Activated CD4-positive, alpha-beta memory T cell treated with anti-CD3 and anti-CD28 coated beads, Interleukin-2, amount 10 ng/mL, durations not matched to agents 7 days and 5 days (primary cell): ENCODE measurements around the gene C2orf72. TPM values are rescaled to one million over a fixed set of nuclear protein-coding genes. Genes with fewer than 3 reads are reported as not detected.

Source experiments
- CTCF ChIA-PET: fragments of 350-600 bp; sonication (Branson Sonifier 250); formaldehyde crosslinking; loops from one replicate; lab custom pipeline; 2021; ENCODE audit warnings: antibody characterized with exemption, inconsistent platforms; lab: Charles Lee
- POLR2A ChIA-PET: fragments of 350-600 bp; sonication (Branson Sonifier 250); formaldehyde crosslinking; loops from one replicate; lab custom pipeline; 2021; ENCODE audit warnings: antibody characterized with exemption; lab: Charles Lee
- DNase-seq: peaks from one replicate; pipeline ENCODE4 v3.0.0-alpha.2; 2020
- H3K27ac Mint-ChIP-seq: one replicate; pipeline ENCODE4 v1.8.0; 2021; ENCODE audit warnings: mild to moderate bottlenecking, mixed read lengths
- H3K27me3 Mint-ChIP-seq: one replicate; pipeline ENCODE4 v1.8.0; 2021; ENCODE audit warnings: mixed read lengths
- H3K36me3 Mint-ChIP-seq: one replicate; pipeline ENCODE4 v1.8.0; 2021; ENCODE audit warnings: low read depth, mixed read lengths
- H3K4me1 Mint-ChIP-seq: one replicate; pipeline ENCODE4 v1.8.0; 2021; ENCODE audit warnings: mixed read lengths
- H3K4me3 Mint-ChIP-seq: one replicate; pipeline ENCODE4 v1.8.0; 2021; ENCODE audit warnings: mild to moderate bottlenecking, mixed read lengths
- H3K9me3 Mint-ChIP-seq: one replicate; pipeline ENCODE4 v1.8.0; 2021; ENCODE audit warnings: mixed read lengths
- total RNA-seq, 2 experiments: library from RNA; stranded (reverse); gene quantifications; one replicate each; pipeline ENCODE4 v1.2.3, GENCODE V29; 2021

The C2orf72 gene
- total RNA-seq, 2 experiments from 2014 or later = 0.35 to 0.98 TPM

DNA sequence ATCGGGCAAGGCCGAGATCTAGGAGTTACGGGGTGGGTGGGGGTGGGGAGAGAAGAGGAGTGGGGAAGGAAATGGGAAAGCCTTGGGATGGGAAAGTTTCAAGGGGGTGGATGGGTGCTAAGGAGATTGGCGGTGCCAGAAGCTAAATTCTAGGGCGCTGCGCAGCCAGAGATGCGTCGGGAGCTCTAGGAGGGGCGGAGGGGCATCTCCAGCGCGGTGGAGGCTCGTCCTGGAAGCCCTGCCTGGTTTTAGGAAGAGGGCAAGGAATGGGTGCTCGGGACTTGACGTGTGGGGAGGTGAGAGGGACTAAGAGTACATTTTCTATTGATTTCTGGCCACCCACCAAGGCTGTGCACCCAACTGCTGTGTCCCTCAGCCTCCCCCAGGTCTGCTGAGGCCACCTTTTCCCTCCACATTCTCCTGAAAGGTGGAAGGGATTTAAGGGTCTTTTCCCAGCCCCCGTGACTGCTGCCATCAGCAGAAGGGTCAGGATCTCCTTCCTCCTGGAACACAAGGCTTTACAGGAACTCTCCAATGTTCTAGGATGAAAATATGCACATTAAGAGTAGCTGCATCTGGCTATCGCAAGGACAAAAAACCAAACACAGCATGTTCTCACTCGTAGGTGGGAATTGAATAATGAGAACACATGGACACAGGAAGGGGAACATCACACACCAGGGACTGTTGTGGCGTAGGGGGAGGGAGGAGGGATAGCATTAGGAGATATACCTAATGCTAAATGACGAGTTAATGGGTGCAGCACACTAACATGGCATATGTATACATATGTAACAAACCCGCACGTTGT lies 1.4 kb downstream of the C2orf72 start:
- no peak overlapping the region for H3K4me3 Mint-ChIP-seq
- H3K9me3 Mint-ChIP-seq = no peaks in the 10 kb centered on the region
- CTCF ChIA-PET = interaction anchor here (3.3 kb wide), 1 partner anchor 14 kb away, joined by 17 read pairs; no protein-coding TSS in a partner anchor
- H3K36me3 Mint-ChIP-seq = no peaks in the 10 kb centered on the region
- DNase-seq = no peak
- POLR2A ChIA-PET = no interaction called here
- H3K4me1 Mint-ChIP-seq = peaks cover 6% of the 10 kb centered on the region
- peaks cover 76% of the 10 kb centered on the region for H3K27me3 Mint-ChIP-seq
- no peak overlapping the region for H3K27ac Mint-ChIP-seq

DNA sequence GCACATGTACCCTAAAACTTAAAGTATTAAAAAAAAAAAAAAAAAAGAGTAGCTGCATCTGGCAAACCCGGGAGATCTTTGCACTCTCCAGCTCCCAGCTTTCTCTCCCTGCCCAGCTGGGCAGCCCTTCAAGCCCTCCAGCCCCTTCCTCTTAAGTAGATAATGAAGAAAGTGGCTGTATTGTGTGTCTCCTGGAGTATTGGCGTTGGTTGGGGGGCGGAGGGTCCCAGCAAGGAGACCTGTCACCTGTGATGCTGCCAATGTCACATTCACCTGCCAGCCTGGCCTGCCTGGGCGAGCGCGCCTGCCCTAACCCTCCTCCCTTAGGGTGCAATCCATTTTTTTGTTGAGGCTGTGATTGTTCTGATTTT lies 2.0 kb downstream of the C2orf72 start:
- no peak overlapping the region for H3K4me3 Mint-ChIP-seq
- H3K27ac Mint-ChIP-seq = no peak overlapping the region
- H3K4me1 Mint-ChIP-seq = peaks cover 6% of the 10 kb centered on the region
- DNase-seq = no peak
- H3K9me3 Mint-ChIP-seq = no peaks in the 10 kb centered on the region
- H3K36me3 Mint-ChIP-seq = no peaks in the 10 kb centered on the region
- POLR2A ChIA-PET = no interaction called here
- H3K27me3 Mint-ChIP-seq = peaks cover 73% of the 10 kb centered on the region
- CTCF ChIA-PET = interaction anchor here (3.3 kb wide), 1 partner anchor 14 kb away, joined by 17 read pairs; no protein-coding TSS in a partner anchor

DNA sequence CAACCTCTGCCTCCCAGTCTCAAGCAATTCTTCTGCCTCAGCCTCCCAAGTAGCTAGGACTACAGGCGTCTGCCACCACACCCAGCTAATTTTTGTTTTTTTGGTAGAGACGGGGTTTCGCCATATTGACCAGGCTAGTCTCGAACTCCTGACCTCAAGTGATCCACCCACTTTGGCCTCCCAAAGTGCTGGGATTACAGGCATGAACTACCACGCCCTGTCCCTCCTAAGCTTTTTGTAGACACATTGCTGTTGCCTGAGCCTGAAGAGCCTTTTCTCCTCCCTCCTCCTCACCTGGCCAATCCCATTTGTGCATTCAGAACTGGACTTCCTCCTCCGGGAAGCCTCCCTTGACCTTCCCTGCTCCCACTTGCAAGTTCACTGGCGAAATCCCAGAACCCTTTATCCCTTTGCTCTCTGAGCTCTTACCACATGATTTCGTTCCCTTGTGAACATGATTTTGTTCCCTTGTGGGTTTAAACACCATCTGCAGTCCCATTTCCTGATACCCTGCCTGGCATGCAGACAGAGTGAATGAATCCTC lies 2.6 kb downstream of the C2orf72 start:
- Mint-ChIP-seq H3K27me3 (peaks cover 68% of the 10 kb centered on the region), H3K4me1 (peaks cover 6% of the 10 kb centered on the region), H3K27ac (no peak overlapping the region), H3K9me3 (no peaks in the 10 kb centered on the region), H3K36me3 (no peaks in the 10 kb centered on the region), H3K4me3 (no peak overlapping the region)
- DNase-seq = no peak
- CTCF ChIA-PET = interaction anchor here (3.3 kb wide), 1 partner anchor 13 kb away, joined by 17 read pairs; no protein-coding TSS in a partner anchor
- POLR2A ChIA-PET = no interaction called here

DNA sequence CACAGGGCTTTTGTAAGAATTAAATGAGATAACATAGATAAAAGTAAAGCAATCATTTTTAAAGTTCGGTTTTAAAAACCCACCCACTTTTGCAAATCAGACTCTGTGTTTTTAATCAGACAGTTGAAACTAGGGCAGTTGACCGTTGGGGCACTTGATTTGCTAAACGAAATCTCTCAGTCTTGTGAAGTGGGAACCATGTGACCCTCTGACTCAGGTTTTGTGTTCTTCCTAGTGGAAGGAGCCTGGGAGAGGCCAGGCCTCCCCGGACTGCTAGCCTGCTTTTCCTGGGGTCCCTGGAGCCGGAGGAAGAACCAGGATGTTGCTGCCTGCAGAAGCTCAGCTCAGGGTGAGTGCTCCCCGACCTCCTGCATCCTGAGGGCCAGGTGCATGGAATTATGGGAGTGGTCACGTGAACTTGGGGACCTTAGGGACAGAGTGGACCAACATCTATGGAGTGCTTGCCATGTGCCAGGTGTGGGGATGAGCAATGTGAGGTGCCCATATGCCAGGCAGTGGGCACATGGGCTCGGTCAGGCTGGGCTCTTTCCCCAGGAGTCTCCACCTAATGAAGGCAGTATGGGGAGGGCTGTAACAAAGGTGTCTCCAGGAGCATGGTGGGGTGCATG lies 3.9 kb downstream of the C2orf72 start:
- ChIA-PET POLR2A (no interaction called here), CTCF (interaction anchor here (3.3 kb wide), 1 partner anchor 12 kb away, joined by 17 read pairs; no protein-coding TSS in a partner anchor)
- no peaks in the 10 kb centered on the region for H3K36me3 Mint-ChIP-seq
- H3K9me3 Mint-ChIP-seq = no peaks in the 10 kb centered on the region
- DNase-seq = no peak
- no peak overlapping the region for H3K4me3 Mint-ChIP-seq
- H3K27me3 Mint-ChIP-seq = peaks cover 58% of the 10 kb centered on the region
- peaks cover 6% of the 10 kb centered on the region for H3K4me1 Mint-ChIP-seq
- H3K27ac Mint-ChIP-seq = no peak overlapping the region

DNA sequence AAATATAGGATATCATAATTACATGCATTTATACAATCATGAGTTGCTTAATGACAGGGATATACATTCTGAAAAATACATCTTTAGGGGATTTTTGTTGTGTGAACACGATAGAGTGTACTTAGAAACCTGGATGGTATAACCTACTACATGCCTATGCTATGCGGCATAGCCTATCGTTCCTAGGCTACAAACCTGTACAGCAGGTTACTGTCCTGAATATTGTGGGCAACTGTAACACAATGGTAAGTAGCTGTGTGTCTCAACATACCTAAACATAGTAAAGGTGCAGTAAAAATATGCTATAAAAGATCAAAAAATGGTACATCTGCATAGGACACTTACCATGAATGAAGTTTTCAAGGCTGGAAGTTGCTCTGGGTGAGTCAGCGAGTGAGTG lies 6.5 kb downstream of the C2orf72 start:
- Mint-ChIP-seq H3K27ac (no peak overlapping the region), H3K4me1 (no peaks in the 10 kb centered on the region), H3K36me3 (no peaks in the 10 kb centered on the region), H3K4me3 (no peak overlapping the region), H3K27me3 (peaks cover 52% of the 10 kb centered on the region), H3K9me3 (no peaks in the 10 kb centered on the region)
- ChIA-PET POLR2A (interaction anchor here (1.2 kb wide), 1 partner anchor 9 kb away, joined by 4 read pairs; no protein-coding TSS in a partner anchor), CTCF (interaction anchor here (0.8 to 1.8 kb wide), 3 partner anchors 9 to 155 kb away, joined by 3 to 6 read pairs (median 3); no protein-coding TSS in a partner anchor)
- DNase-seq = no peak

DNA sequence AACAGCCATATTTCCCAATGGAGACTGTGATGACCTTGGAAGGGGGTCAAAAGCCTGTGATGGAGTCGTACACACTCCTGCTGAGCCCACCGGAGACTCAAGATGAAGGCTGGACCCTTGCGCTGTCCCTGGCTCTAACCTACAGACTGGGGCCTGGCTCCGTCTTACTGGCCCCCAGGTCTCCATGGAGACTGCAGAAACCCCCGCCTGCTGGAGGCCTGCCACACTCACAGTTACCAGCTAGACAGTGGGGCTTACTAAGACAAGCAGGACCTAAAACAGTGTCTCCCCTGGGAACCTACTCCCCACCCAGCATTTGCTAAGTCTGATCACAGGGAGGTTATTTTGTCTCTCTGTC lies 9.6 kb downstream of the C2orf72 start:
- H3K27me3 Mint-ChIP-seq = peaks cover 39% of the 10 kb centered on the region
- no peaks in the 10 kb centered on the region for H3K9me3 Mint-ChIP-seq
- H3K27ac Mint-ChIP-seq = no peak overlapping the region
- CTCF ChIA-PET = no interaction called here
- peaks cover 3% of the 10 kb centered on the region for H3K4me1 Mint-ChIP-seq
- POLR2A ChIA-PET = no interaction called here
- no peak for DNase-seq
- H3K4me3 Mint-ChIP-seq = no peak overlapping the region
- no peaks in the 10 kb centered on the region for H3K36me3 Mint-ChIP-seq

DNA sequence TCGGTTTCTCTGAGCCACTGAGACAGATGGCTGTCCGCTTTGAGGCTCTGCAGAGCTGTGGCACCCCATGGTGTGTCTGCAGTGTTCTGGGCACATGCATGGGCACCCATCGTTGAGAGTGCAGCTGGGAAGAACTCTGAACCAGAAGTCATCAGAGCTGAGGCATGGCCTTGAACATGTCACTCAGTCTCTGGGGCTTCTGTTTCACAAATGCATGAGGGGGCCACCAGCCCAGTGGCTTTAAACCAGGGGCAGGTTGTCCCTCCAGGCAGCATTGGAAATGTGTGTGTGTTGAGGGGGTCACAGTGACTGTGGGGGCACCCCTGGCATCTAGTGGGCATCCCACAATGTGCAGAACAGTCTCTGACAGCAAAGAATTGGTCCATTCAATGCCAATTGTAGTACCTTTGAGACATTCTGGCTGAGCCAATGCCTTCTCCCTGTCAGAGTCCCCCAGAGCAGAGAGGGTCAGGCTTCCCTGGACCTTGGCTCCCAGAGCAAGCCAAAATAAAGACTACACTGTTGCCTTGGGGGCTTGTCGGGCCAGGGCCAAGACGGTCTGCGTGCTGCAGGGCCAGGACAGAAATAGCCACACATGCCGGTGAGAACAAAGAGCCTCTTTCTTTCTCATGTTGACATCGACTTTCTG lies 10.1 kb downstream of the C2orf72 start:
- no peak overlapping the region for H3K4me3 Mint-ChIP-seq
- H3K4me1 Mint-ChIP-seq = peaks cover 6% of the 10 kb centered on the region
- H3K27me3 Mint-ChIP-seq = peaks cover 39% of the 10 kb centered on the region
- no peaks in the 10 kb centered on the region for H3K36me3 Mint-ChIP-seq
- H3K27ac Mint-ChIP-seq = no peak overlapping the region
- DNase-seq = no peak
- ChIA-PET CTCF (no interaction called here), POLR2A (no interaction called here)
- H3K9me3 Mint-ChIP-seq = no peaks in the 10 kb centered on the region

DNA sequence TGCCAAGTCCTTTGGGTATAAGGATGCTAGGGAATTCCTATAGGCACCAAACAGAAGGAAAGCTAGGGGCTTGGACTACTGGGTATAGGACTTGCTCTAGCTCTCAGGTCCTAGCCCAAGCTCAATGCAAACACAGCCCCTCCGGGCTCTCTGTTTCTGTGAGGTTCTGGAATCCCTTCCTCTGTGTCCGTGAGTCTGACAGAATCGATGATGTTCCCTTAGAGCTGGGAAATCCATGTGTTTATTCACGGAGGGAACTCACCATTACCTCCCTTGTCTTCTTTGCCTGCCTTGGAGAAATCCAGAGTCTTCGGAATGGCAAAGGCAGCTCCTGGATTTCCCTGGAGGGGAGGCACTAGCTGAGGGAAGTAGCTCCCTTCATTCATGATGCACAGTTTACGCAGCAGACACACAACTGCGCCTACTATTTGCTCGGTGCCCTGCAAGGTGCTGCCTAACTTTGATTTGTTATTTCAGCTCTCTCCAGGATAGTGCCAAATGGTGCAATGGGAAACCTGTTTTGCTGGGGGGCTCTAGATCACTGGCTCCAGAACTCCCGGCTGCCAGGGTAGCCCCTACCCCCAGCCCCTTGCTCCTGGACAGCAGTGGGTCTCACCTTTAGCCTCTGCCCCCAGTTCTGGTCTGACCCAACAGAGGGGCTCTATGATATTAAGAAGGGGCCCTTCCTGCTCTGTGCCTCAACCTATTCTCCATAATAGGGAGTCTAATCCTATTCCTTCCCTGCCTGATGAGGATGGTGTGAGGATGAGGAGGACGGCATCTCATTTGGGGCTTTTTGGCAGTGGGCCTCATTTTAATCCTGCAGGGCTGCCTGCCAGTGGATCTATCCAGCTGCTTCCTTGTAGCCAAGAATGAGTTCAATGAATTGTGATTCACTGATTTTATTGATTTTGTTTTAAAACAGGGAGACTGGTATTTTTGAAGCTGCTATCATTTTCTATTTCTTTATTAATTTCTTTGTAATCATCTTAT lies 10.9 kb downstream of the C2orf72 start:
- no peak overlapping the region for H3K4me3 Mint-ChIP-seq
- ChIA-PET CTCF (interaction anchor here (0.5 to 1.5 kb wide), 2 partner anchors 11 to 1557 kb away, joined by 3 read pairs; no protein-coding TSS in a partner anchor), POLR2A (interaction anchor here (0.9 kb wide), 1 partner anchor 11 kb away, joined by 3 read pairs; the partner anchor contains the start of gene C2orf72)
- H3K36me3 Mint-ChIP-seq = no peaks in the 10 kb centered on the region
- no peak overlapping the region for H3K27ac Mint-ChIP-seq
- H3K4me1 Mint-ChIP-seq = peaks cover 14% of the 10 kb centered on the region
- H3K9me3 Mint-ChIP-seq = no peaks in the 10 kb centered on the region
- peaks cover 38% of the 10 kb centered on the region for H3K27me3 Mint-ChIP-seq
- no peak for DNase-seq

DNA sequence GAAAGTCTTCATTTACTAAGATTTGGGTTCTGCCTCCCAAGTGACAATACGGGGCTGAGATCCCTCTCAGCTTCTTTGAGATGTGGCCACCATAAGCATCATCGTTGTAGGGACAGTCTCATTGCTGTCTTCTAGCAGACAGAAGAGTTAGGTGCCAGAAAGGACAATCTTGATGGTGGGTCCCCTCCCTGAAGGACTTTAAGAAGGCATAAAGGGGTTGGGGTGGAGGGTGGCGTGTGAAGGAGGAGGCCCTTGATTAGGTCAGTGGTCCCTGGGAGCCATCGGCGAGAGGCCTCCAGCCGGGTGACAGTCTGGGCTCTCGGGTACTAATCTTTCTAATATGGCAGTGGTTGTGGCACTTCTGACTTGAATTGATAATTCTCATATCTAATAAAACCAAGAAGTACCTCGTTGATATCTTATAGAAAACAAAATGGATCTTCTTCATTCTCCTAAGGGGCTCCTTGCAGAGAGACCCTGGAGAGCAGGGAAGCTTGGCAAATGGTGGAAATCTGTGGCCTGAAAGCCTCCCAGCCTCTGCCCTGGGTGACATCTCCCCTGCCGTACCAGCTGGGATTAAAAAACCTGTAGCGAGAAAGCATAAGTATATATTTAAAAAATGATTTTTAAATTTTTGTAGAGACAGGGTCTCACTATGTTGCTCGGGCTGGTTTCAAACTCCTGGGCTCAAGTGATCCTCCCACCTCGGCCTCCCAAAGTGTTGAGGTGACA lies 12.1 kb downstream of the C2orf72 start:
- Mint-ChIP-seq H3K27me3 (peaks cover 30% of the 10 kb centered on the region), H3K4me3 (no peak overlapping the region), H3K27ac (no peak overlapping the region), H3K9me3 (no peaks in the 10 kb centered on the region), H3K4me1 (peaks cover 27% of the 10 kb centered on the region), H3K36me3 (no peaks in the 10 kb centered on the region)
- CTCF ChIA-PET = interaction anchor here (1.5 to 1.7 kb wide), 2 partner anchors 9 to 225 kb away, joined by 3 to 7 read pairs; no protein-coding TSS in a partner anchor
- POLR2A ChIA-PET = interaction anchor here (0.8 to 1.2 kb wide), 3 partner anchors 9 to 414 kb away, joined by 3 to 4 read pairs (median 3); partner anchors contain the start of gene C2orf72
- DNase-seq = no peak

DNA sequence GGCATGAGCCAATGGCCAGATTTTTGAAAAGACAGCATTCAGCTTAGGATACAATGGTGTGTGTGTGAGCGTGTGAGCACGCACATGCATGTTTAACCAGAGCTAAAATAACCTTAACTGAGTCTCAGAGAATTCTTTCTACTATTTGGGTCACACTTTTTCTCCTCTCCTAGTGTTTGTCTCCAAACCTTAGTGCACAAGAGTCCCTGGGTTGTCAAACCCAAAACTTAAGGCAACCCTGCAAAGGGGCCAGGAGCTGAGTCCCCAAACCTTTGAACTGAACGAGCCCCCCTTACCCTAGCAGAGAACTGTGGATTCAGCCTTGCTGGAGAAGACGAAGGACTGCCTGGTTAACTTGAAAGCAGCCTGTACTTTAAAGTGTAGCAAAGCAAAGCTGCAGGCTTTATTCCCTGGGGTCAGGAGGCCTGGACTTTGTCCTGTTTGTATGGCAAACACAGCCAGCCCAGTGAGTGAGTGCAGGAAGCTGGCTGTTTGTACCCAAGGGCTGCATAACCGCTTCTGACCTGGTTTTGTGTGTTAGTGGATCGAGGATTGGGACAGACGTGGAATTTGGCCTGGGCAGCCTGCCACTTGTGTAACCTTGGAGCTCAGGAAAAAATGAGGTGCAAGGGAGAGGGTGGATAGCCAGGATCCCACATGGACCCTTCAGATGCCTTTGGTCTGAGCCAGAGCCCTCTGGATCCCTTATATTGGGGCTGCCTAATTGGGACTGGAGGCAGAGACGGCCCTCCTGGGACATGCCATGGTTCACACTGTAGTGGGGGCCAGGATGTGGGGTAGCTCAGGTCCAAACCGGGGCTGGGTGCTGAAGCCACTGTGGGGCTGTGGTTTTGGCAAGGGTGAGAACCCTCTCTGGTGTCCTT lies 12.9 kb downstream of the C2orf72 start:
- Mint-ChIP-seq H3K4me1 (peaks cover 29% of the 10 kb centered on the region), H3K9me3 (no peaks in the 10 kb centered on the region), H3K27ac (no peak overlapping the region), H3K36me3 (no peaks in the 10 kb centered on the region), H3K27me3 (peaks cover 30% of the 10 kb centered on the region), H3K4me3 (no peak overlapping the region)
- no peak for DNase-seq
- CTCF ChIA-PET = interaction anchor here (1.7 kb wide), 2 partner anchors 148 to 226 kb away, joined by 6 to 7 read pairs; no protein-coding TSS in a partner anchor
- POLR2A ChIA-PET = interaction anchor here (0.8 to 1.2 kb wide), 2 partner anchors 9 to 413 kb away, joined by 3 to 4 read pairs; no protein-coding TSS in a partner anchor
